GM10266 (cell line): ENCODE measurements around the gene PFKFB3.
"Not testable (repeated sequence)": the region's sequence is repeated elsewhere in the genome, so short reads cannot be mapped to it uniquely, and the experiment has no call there.

ENCODE experiments used
- DNase-seq: peaks from one replicate; pipeline ENCODE4 v3.0.0; 2012; ENCODE audit errors: extremely low spot score
- TF ChIP-seq, protein P1 (sequence below): IDR thresholded peaks from 2 replicates; pipeline ENCODE4 v1.5.1; 2012; ENCODE audit warnings: mild to moderate bottlenecking, low read depth; ENCODE audit not compliant: control insufficient read depth, insufficient read depth; ENCODE audit errors: missing control alignments

PFKFB3 gene

DNA sequence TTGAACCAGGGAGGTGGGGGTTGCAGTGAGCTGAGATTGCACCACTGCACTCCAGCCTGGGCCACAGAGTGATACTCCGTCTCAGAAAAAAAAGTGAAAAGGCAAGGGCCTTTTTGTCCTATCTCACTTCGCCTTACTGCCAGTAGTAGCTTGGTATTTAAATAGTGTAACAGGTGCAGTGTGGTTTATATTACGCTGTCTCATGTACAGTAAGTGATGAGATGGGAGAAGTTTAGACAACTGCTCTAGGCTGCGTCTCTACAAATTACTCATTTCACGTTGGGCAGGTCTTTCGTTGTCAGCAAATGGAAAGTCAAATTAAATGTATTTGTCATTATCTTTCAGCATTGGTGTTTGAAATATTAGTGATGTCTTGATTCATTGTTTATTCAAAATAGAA lies 15.5 kb upstream of the PFKFB3 start:
- DNase-seq, result no peak
- TF ChIP-seq, protein P1, sequence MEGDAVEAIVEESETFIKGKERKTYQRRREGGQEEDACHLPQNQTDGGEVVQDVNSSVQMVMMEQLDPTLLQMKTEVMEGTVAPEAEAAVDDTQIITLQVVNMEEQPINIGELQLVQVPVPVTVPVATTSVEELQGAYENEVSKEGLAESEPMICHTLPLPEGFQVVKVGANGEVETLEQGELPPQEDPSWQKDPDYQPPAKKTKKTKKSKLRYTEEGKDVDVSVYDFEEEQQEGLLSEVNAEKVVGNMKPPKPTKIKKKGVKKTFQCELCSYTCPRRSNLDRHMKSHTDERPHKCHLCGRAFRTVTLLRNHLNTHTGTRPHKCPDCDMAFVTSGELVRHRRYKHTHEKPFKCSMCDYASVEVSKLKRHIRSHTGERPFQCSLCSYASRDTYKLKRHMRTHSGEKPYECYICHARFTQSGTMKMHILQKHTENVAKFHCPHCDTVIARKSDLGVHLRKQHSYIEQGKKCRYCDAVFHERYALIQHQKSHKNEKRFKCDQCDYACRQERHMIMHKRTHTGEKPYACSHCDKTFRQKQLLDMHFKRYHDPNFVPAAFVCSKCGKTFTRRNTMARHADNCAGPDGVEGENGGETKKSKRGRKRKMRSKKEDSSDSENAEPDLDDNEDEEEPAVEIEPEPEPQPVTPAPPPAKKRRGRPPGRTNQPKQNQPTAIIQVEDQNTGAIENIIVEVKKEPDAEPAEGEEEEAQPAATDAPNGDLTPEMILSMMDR, result no peak

DNA sequence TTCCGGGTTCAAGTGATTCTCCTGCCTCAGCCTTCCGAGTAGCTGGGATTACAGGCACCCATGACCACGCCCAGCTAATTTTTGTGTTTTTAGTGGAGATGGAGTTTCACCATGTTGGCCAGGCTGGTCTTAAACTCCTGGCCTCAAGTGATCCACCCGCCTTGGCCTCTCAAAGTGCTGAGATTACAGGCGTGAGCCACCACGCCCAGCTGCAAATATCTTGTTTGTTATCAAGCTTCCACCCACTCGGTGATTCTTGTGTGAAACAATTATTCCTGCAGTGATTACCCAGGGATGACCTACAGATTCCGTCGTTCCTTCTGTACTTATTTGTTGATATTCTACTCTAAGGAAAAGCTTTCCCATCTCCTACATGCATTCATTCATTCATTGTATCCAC lies 12.7 kb upstream of the PFKFB3 start:
- DNase-seq, result not testable (repeated sequence)

DNA sequence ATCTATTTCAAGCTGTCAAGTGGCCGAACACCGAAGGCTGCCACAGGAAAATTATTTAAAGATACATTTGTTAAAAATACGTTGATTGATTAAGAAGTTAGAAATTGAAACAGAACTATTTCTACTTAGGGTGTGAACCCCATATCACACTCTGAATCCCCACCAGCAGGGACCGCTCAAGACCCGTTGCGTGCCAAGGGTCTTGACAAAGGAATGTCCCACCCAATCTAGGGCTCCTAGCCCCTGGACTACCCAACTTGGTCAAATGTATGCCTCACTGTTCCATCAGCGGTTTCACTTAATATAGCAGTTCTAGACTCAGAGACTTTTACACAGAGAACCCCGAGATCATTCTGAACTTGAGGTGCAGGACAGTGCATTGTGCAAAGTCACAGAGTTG lies 11.6 kb upstream of the PFKFB3 start:
- TF ChIP-seq, protein P1, result no peak

DNA sequence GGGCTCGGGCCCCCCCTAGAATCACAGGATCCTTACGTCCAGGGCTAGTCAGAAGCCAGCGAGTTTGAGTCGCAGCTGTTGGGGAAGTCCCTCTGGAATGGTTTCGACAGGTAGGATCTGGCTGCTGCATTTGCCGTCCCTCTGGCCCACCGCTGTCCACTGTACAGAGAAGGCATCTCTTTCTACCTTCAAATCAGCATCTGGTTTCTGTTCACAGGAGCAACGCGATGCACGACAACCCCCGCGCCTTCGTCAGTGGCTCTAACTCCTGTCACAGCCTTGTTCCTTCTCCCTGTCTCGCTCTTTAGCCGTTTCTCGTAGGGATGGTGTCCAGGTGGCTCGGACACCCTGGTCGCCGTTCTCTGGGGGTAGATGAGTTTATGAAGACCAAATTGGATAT lies 11.2 kb upstream of the PFKFB3 start:
- no peak for DNase-seq

More for the DNA sequence above, 11.6 kb upstream of the PFKFB3 start:
- DNase-seq, result no peak

DNA sequence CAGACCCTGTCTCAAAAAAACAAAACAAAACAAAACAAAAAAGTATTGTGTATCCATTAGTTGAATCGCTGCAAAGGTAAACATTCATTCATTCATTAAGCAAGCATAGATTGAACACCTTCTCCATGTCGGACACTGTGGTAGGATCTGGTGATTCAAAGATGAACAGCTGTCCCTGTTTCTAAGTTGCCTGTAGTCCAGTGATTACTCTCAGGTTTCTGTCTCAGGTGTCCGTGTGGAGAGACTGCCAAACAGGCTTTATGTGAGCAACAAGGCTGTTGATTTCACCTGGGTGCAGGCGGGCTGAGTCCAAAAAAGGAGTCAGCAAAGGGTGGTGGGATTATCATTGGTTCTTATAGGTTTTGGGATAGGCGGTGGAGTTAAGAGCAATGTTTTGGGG lies 9.4 kb upstream of the PFKFB3 start:
- not testable (repeated sequence) for DNase-seq

More for the DNA sequence above, 11.2 kb upstream of the PFKFB3 start:
- TF ChIP-seq, protein P1, result no peak

DNA sequence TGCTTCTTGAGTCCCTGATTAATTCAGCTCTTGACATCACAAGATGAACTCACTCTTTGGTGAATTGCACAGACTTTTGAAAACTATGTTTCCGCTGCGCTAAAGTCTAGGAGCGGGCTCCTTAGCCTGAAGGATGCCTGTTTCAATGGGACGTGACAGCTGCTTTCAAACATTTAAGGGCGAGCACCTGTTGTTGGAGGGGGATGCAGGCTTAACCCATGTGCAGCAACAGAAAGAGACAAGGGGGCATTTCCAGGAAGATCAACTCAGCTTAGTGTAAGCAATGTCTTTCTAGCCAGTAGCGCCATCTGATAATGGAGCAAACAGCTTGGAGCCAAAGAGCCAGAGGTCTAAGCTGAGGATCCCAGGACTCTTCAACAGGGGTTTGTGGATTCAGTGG lies 8.4 kb upstream of the PFKFB3 start:
- TF ChIP-seq, protein P1, result no peak
- DNase-seq, result no peak

DNA sequence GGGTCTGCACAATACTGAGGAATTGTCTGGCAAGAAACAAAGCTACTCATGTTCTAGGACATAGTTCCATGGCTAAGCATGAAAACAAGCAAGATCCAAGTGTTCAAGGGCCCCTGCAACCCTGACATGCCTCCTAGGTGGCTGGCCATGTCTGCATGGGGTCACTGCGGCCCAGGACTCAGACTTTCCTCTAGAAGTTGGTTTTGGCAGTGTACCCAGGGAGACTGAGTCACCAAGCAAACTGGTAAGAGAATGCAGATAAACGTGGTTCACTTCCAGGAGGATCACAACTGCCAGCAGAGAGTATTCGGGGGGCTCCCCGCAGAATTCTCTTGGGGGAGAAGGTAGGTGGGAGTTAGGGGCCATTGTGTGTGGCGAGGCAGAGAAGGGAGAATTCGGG lies 7.4 kb upstream of the PFKFB3 start:
- DNase-seq, result no peak
- TF ChIP-seq, protein P1, result no peak

DNA sequence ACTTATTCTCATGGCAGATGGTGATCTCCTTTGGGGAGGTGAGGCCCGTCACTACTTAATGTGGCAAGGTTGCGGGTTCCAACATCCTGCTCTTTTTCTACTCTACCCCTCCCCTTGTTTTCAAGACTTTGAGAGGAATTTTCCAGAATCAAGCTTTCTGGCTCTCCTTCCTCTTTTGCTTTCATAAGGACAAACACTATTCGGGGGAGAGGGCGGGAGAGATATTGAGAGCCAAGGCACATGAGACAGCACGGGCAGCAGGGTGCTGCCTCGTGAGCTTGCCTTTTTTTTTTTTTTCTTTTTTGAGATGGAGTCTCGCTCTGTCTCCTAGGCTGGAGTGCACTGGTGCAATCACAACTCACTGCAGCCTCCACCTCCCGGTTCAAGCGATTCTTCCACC lies 6.9 kb upstream of the PFKFB3 start:
- TF ChIP-seq, protein P1, result no peak
- no peak for DNase-seq

DNA sequence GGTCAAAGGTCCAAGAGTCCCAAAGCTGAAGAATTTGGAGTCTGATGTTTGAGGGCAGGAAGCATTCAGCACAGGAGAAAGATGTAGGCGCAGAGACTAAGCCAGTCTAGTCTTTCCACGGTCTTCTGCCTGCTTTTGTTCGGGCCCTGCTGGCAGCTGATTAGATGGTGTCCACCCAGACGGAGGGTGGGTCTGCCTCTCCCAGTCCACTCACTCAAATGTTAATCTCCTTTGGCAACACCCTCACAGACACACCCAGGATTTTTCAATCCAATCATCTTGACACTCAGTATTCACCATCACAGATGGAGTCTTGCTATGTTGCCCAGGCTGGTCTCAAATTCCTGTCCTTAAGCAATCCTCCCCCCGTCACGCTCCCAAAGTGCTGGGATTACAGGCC lies 6.2 kb upstream of the PFKFB3 start:
- DNase-seq, result not testable (repeated sequence)
